ENCODE measurements around the gene LRP1.

- no peak for TF ChIP-seq CTCF (IDR thresholded peaks at IDR 0.05)
- TF ChIP-seq POLR2AphosphoS5 (IDR thresholded peaks at IDR 0.05) = no peak
- no peak for TF ChIP-seq POLR2A (IDR thresholded peaks at IDR 0.05)
These were observed 53.4 kb downstream of the LRP1 start for GRCh38 chr12:57181561-57182155.
